Cardiac fibroblast (primary cell): Measurements from ENCODE around the gene UGT2B28.
"Not testable (repeated sequence)": the region's sequence is repeated elsewhere in the genome, so short reads cannot be mapped to it uniquely, and the experiment has no call there.

ENCODE experiments used
- DNase-seq, 2 donors: peaks; one replicate each; pipeline versions ENCODE4 v3.0.0 to v3.0.0-alpha.2; 2010; ENCODE audit warnings: low read depth in 2 of 2
- H3K4me3 ChIP-seq, 2 donors: replicated peaks in 1 of 2; 1 replicate in 1 of 2; 2 replicates in 1 of 2; pipeline ENCODE4 v1.5.1; 2011; ENCODE audit warnings: low read depth in 2 of 2, low read length in 2 of 2, mild to moderate bottlenecking in 2 of 2, moderate library complexity in 1 of 2
- TF ChIP-seq, protein P1 (sequence below): IDR thresholded peaks from one replicate; pipeline ENCODE4 v1.5.1; 2011; ENCODE audit warnings: low read depth, mild to moderate bottlenecking, low read length, inconsistent platforms

Gene UGT2B28

DNA sequence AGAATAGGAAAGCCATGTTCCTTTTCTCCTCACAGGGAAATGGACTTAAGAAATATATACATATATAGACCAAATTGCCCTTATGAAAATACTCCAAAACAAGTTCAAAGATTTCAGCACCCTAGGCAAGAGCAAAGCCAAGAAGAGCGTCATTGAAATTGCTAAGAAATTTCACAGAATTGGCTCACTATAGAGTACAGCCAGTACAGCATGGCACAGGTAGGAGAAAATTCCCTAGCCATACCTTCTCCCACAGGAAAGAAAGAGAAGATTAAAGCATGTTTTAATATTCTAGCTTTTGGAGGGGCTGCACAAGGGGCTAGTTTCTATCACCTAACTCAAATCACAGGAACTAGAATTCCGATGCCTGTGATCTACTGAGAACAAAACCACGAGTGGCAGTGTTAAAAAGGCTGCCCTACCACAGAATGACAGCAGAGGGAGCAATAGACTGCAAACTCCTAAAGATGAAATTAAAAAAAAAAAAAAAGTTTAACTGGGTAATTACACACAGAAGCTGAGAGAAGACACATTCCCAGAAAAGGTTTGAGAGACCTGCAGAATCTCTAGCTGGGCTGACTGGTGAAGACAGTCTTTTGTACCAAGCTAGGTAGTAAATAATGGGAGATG lies 37.5 kb downstream of the UGT2B28 start:
- DNase-seq, result peak; percentile 45 to 46
- TF ChIP-seq, protein P1, sequence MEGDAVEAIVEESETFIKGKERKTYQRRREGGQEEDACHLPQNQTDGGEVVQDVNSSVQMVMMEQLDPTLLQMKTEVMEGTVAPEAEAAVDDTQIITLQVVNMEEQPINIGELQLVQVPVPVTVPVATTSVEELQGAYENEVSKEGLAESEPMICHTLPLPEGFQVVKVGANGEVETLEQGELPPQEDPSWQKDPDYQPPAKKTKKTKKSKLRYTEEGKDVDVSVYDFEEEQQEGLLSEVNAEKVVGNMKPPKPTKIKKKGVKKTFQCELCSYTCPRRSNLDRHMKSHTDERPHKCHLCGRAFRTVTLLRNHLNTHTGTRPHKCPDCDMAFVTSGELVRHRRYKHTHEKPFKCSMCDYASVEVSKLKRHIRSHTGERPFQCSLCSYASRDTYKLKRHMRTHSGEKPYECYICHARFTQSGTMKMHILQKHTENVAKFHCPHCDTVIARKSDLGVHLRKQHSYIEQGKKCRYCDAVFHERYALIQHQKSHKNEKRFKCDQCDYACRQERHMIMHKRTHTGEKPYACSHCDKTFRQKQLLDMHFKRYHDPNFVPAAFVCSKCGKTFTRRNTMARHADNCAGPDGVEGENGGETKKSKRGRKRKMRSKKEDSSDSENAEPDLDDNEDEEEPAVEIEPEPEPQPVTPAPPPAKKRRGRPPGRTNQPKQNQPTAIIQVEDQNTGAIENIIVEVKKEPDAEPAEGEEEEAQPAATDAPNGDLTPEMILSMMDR, result peak; percentile 54
- not testable (repeated sequence) for H3K4me3 ChIP-seq

DNA sequence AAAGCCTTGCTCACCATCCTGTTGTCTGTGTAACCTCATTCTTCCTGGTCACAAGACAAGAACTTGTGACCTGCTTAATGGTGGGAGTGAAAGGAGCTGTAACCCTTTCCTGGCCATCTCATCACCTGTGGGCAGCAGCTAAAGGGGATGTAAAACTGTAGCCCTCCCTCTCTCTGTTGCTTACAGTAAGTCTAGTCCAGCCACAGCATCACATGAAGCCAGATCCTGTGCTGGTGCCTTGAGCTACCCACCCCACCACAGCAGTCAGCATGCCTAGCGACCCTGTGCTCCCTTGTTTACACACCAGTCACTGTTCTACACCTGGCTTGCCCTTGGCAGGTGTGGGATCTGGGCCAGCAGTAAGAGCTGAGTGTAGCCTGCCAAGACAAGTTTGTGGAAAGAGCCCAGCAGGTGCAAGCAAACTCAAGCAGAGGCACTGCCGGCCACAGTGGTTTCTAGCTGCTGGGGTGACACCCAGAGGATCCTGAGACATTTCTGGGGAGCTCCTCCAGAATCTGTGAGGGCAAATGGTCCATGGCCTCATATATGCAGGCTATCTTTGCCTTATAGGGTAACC lies 41.0 kb downstream of the UGT2B28 start:
- no peak for DNase-seq

DNA sequence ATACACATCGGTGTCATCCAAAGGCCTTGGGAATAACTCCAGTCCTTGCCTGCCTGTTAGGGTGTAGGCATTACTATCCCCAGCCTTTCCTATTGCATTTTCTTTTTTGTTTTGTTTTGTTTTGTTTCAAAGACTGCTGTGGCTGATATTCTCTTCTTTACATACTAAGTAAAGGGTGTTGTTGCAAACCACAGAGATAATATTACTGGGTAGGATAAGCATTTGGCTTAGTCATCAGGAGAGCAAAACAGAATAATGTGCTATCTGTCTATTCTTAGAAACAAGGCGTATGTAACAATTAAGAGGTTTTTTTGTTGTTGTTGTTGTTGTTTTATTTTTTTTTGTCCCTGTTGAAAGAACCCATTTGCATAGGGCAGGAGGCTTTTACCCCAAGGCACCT lies 41.8 kb downstream of the UGT2B28 start:
- DNase-seq, result peak; percentile 35 to 51
- TF ChIP-seq, protein P1, result no peak
- no peak overlapping the region for H3K4me3 ChIP-seq

More for the DNA sequence above, 41.0 kb downstream of the UGT2B28 start:
- TF ChIP-seq, protein P1, result no peak
- no peak overlapping the region for H3K4me3 ChIP-seq

DNA sequence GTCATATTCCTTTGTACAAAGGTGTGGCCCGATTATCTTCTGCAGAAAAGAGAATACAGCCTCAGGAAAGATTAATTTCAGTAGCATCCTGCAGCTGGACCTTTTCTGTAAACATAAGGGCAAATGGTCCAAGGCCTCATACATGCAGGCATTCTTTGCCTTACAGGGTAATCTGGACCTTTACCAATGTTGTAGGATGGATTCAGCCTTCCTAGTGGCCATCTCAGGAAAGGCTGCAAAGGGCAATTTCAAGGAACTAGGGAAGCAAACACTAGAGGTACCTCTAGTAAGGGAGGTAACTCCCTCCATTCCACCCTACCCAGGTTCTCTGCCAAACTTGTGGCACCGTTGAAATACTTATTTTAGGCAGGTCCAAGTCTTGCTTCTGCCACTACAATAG lies 43.0 kb downstream of the UGT2B28 start:
- no peak overlapping the region for H3K4me3 ChIP-seq
- TF ChIP-seq, protein P1, result no peak
- DNase-seq, result no peak

DNA sequence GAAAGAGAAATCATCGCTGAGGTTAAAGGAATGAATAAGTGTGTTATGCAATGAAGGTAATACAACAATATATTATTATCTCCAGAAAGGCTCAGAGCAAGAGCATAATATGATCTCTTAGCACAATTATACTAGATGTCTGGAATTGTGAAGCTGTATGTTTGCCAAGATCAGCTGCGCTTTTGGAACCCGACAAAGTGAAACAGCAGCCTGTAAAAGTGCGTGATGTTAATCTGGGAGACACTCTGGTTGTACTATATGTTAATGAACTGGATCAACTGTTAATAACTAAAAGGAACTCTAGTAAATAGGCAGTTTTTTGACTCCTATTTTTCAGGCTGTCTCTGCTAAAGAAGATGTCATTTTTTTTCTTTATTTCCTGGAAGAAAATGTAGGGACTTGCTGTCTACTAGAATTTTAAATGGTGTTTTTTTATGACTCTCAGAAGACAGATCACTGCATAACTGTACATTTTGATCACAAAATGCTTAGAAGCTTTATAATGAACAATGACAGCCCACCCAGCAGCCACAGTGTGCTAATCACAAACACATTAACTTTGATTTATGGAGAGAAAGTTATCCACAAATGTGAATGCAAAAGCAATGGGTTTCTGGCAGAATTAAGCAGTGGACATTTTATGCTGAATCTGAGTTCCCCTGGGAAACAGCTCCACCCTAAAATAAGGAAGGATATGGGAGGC lies 50.2 kb downstream of the UGT2B28 start:
- H3K4me3 ChIP-seq, result no peak overlapping the region
- peak in 1 of 2 donors; percentile 2 for DNase-seq
- TF ChIP-seq, protein P1, result no peak

DNA sequence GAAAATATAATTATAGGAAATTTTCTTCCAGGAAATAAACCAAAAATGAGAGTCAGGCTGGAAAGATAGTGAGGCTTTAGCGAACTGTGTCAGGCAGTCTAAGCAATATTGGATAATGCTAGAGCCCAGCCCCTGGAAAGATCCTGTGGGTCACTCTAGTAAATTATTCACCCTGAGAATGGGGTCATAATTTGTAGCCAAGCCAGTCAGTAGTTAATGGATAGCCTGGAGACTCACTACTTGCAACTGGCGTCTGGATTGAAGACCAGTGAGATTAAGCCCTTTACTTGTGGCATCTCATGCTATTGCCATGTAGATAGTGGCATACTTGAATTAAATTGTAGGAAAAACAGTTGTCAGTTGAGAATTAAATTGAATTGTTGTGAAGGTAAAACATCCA lies 51.0 kb downstream of the UGT2B28 start:
- DNase-seq, H3K4me3 ChIP-seq: not testable (repeated sequence)

DNA sequence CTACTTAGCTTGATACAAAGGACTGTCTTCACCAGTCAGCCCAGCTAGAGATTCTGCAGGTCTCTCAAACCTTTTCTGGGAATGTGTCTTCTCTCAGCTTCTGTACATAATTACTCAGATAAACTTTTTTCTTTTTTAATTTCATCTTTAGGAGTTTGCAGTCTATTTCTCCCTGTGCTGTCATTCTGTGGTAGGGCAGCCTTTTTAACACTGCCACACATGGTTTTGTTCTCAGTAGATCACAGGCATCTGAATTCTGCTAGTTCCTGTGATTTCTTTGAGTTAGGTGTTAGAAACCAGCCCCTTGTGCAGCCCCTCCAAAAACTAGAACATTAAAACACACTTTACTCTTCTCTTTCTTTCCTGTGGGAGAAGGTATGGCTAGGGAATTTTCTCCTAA lies 55.2 kb downstream of the UGT2B28 start:
- peak in 1 of 2 donors; percentile 2 for DNase-seq
- not testable (repeated sequence) for H3K4me3 ChIP-seq

DNA sequence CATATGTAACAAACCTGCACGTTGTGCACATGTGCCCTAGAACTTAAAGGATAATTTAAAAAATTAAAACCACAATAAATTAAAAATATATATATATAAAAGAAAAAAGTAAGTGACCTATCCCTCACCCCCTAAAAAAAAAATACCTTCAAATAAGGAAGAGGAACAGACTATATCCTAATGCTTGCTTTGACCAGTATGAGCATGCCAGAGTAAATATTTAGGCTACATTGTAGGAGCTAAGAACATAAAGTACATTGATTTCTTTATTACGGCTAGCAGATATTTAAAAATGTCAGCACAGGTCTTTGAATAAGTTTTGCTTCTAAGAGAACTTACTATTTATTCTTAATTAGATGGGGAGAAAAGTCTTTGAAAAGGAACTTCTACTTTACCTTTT lies 62.8 kb downstream of the UGT2B28 start:
- H3K4me3 ChIP-seq, DNase-seq: not testable (repeated sequence)

DNA sequence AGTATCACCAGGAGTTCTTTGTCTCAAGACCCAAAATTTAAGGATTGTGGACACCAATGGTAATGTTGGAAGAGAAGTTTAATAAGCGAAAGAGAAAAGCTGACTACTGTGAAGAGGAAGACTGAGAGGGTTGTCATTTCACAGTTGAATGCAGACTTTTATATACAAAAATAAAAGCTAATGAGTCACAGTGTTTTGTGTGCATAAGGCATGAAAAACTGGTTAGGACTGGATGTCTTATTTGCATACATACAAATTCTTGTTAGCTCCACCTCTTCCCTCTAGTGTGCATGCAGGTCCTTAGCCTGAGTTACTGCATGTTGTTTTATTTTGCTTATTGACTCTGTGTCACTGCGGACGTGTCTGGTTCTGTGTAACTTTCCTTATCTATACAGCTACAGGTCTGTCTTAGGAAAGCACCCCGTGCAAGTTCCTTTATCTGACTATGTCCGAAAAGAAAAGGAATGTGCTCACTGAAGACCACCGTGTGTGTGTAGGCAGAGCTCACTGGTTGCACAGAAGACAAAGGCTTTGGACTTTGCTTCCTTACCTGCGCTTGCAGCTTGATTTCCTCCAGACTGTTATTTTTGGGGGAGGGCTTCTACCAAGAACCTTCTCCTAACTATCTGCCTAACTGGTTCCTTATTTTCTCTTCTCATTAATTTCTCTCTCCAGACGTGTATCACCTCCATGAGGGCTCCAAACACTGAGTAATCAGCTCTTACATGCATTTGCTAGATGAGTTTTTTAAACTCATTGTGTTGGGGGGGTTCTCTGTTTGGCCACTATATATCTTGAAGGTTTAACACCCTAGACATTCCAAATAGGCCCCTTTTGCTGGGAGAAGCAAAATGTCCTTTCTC lies 63.5 kb downstream of the UGT2B28 start:
- not testable (repeated sequence) for H3K4me3 ChIP-seq, DNase-seq
